ENCODE measurements around the gene BTRC. TPM values are rescaled to one million over a fixed set of nuclear protein-coding genes. Genes with fewer than 3 reads are reported as not detected.

BTRC gene
- total and polyA plus RNA-seq, 2 donors (not counting 3 experiments of a cell fraction or from before 2014, with no cell fraction given): 11.6 to 18.5 TPM

GRCh38 chr10:101329341-101330032 lies 24.5 kb upstream of the BTRC start:
- FAIRE-seq (no peak), DNase-seq (ENCODE audit: low read depth, low spot score) (no peak)
- Histone ChIP-seq H2AFZ (ENCODE audit: low read depth, low read length) (no peak overlapping the region), H3K4me1 (ENCODE audit: control insufficient read depth, extremely low read depth, insufficient read depth, low read length) (no peaks in the 10 kb centered on the region), H4K20me1 (replicated peaks; ENCODE audit: control insufficient read depth, extremely low read depth, insufficient read depth, low read length) (no peaks in the 10 kb centered on the region), H3K36me3 (ENCODE audit: control insufficient read depth in 2 of 2, extremely low read depth in 1 of 2, insufficient read depth in 2 of 2, low read length in 2 of 2) (no peaks in the 10 kb centered on the region), H3K27ac (ENCODE audit: insufficient read depth, low read depth, low read length) (no peak overlapping the region), H3K4me3 (replicated peaks in 1 of 3; ENCODE audit: insufficient read depth in 1 of 3, low read depth in 1 of 3, low read length in 3 of 3) (no peak overlapping the region), H3K4me2 (ENCODE audit: insufficient read depth, low read length) (no peak overlapping the region), H3K9me3 (replicated peaks; ENCODE audit: control insufficient read depth, insufficient read depth, low read length) (no peaks in the 10 kb centered on the region), H3K9me1 (replicated peaks; ENCODE audit: control insufficient read depth, extremely low read depth, insufficient read depth, low read length) (no peaks in the 10 kb centered on the region), H3K79me2 (ENCODE audit: control insufficient read depth, insufficient read depth, low read length) (no peaks in the 10 kb centered on the region), H3K9ac (replicated peaks; ENCODE audit: extremely low read depth, insufficient read depth, low read length) (no peak overlapping the region), H3K27me3 (ENCODE audit: control insufficient read depth in 2 of 2, insufficient read depth in 2 of 2, low read length in 2 of 2) (peaks cover 17 to 22% of the 10 kb centered on the region in 2 experiments)
- intact Hi-C loops (cut with micrococcal nuclease): no loop called here
- TF ChIP-seq EZH2 (IDR thresholded peaks at IDR 0.05; ENCODE audit: borderline replicate concordance, low read depth, low read length, severe bottlenecking): no peak
- no peak for TF ChIP-seq CTCF (IDR thresholded peaks at IDR 0.05; ENCODE audit: extremely low read depth in 1 of 2, insufficient read depth in 1 of 2, low read depth in 1 of 2, low read length in 2 of 2)
- no peak for TF ChIP-seq FOS (IDR thresholded peaks at IDR 0.05; ENCODE audit: borderline replicate concordance, insufficient read depth, low read length)
- no peak for TF ChIP-seq JUN (IDR thresholded peaks at IDR 0.05; ENCODE audit: borderline replicate concordance, insufficient read depth, insufficient read length, low read depth)
- TF ChIP-seq POLR2AphosphoS5 (IDR thresholded peaks at IDR 0.05; ENCODE audit: insufficient read depth, low read depth, low read length): no peak
- no peak for TF ChIP-seq POLR2A (IDR thresholded peaks at IDR 0.05; ENCODE audit: low read depth, low read length)
- TF ChIP-seq GATA2 (IDR thresholded peaks at IDR 0.05; ENCODE audit: insufficient read depth, insufficient read length, low read depth, low read length): no peak
- TF ChIP-seq MAX (IDR thresholded peaks at IDR 0.05; ENCODE audit: insufficient read depth, insufficient read length): no peak
- no peak for TF ChIP-seq MYC (IDR thresholded peaks at IDR 0.05; ENCODE audit: low read depth, low read length)
- ChIA-PET POLR2A (no interaction called here), CTCF (no interaction called here)
- BruUV-seq (replicated peaks): no TSS peak
- dilution Hi-C loops (cut with MboI; ENCODE audit: extremely low pct_ligation_motif_present, low sequenced_read_pairs): no loop called here
